HUES64 (cell line): ENCODE measurements around the gene CYBA.
"Not testable (repeated sequence)": the region's sequence is repeated elsewhere in the genome, so short reads cannot be mapped to it uniquely, and the experiment has no call there.

ENCODE experiments used
- H3K27ac ChIP-seq: 2 replicates; pipeline ENCODE4 v1.7.0; 2013; ENCODE audit warnings: low read depth, low read length, inconsistent platforms
- H3K27me3 ChIP-seq: 2 replicates; pipeline ENCODE4 v1.6.1; 2013; ENCODE audit warnings: mild to moderate bottlenecking, low read length; ENCODE audit not compliant: insufficient read depth
- H3K36me3 ChIP-seq: 2 replicates; pipeline ENCODE4 v1.6.1; 2013; ENCODE audit warnings: mild to moderate bottlenecking, low read length; ENCODE audit not compliant: insufficient read depth
- H3K4me1 ChIP-seq: 2 replicates; pipeline ENCODE4 v1.6.1; 2013; ENCODE audit warnings: mild to moderate bottlenecking, low read length, moderate library complexity; ENCODE audit not compliant: insufficient read depth
- H3K4me3 ChIP-seq: 2 replicates; pipeline ENCODE4 v1.5.1; 2013; ENCODE audit warnings: mild to moderate bottlenecking, low read length, moderate library complexity
- H3K9ac ChIP-seq: 2 replicates; pipeline ENCODE4 v1.6.1; 2013; ENCODE audit warnings: mild to moderate bottlenecking, low read depth, low read length
- H3K9me3 ChIP-seq: 2 replicates; pipeline ENCODE4 v1.6.1; 2013; ENCODE audit warnings: low read depth, low read length; ENCODE audit not compliant: insufficient read depth
- WGBS: fragments of 150-250, 120-280 bp; methylation state at CpG from one replicate; pipeline ENCODE4 v1.1.7; 2013; ENCODE audit warnings: missing lambda C conversion rate; 5-methylcytosine and 5-hydroxymethylcytosine counted together

The CYBA gene

GRCh38 chr16:88614818-88615580, 35.9 kb downstream of the CYBA start:
- WGBS, result 91% methylated on average over 19 of the region's 19 CpGs
- H3K36me3 ChIP-seq, result peaks cover 29% of the 10 kb centered on the region

GRCh38 chr16:88613911-88614817, 36.7 kb downstream of the CYBA start:
- H3K4me1 ChIP-seq, result 0 out of 2 replicates have a peak, but pooled peaks cover 6% of the 10 kb centered on the region
- no peaks in the 10 kb centered on the region for H3K27me3 ChIP-seq
- H3K9me3 ChIP-seq, result no peaks in the 10 kb centered on the region
- H3K36me3 ChIP-seq, result peaks cover 27% of the 10 kb centered on the region
- no peak overlapping the region for H3K9ac ChIP-seq
- 93% methylated on average over 19 of the region's 19 CpGs for WGBS
- H3K27ac ChIP-seq, result no peak overlapping the region
- H3K4me3 ChIP-seq, result no peak overlapping the region

More at GRCh38 chr16:88614818-88615580, 35.9 kb downstream of the CYBA start:
- H3K4me3 ChIP-seq, result no peak overlapping the region
- H3K9me3 ChIP-seq, result no peaks in the 10 kb centered on the region
- H3K27me3 ChIP-seq, result no peaks in the 10 kb centered on the region
- H3K4me1 ChIP-seq, result 0 out of 2 replicates have a peak, but pooled peaks cover 6% of the 10 kb centered on the region
- H3K9ac ChIP-seq, result no peak overlapping the region
- no peak overlapping the region for H3K27ac ChIP-seq

GRCh38 chr16:88613293-88613692, 37.6 kb downstream of the CYBA start:
- Histone ChIP-seq H3K4me1 (0 out of 2 replicates have a peak, but pooled peaks cover 6% of the 10 kb centered on the region), H3K27ac (no peak overlapping the region), H3K9me3 (no peaks in the 10 kb centered on the region), H3K36me3 (peaks cover 33% of the 10 kb centered on the region), H3K9ac (no peak overlapping the region), H3K4me3 (no peak overlapping the region), H3K27me3 (no peaks in the 10 kb centered on the region)
- WGBS, result 92% methylated on average over 10 of the region's 10 CpGs

GRCh38 chr16:88610909-88611812, 39.7 kb downstream of the CYBA start:
- Histone ChIP-seq H3K36me3 (peaks cover 44% of the 10 kb centered on the region), H3K9me3 (no peaks in the 10 kb centered on the region), H3K4me3 (peak overlapping the region; percentile 37), H3K27me3 (no peaks in the 10 kb centered on the region), H3K9ac (peak overlapping the region; percentile 75), H3K4me1 (0 out of 2 replicates have a peak, but pooled peaks cover 3% of the 10 kb centered on the region), H3K27ac (no peak overlapping the region; the same call in 1 of the 2 replicates)
- 52% methylated on average over 49 of the region's 49 CpGs for WGBS

GRCh38 chr16:88610080-88610479, 40.8 kb downstream of the CYBA start:
- Histone ChIP-seq H3K4me3 (no peak overlapping the region), H3K9ac (no peak overlapping the region), H3K27ac (no peak overlapping the region), H3K4me1 (0 out of 2 replicates have a peak, but pooled peaks cover 3% of the 10 kb centered on the region), H3K36me3 (peaks cover 54% of the 10 kb centered on the region), H3K9me3 (no peaks in the 10 kb centered on the region), H3K27me3 (no peaks in the 10 kb centered on the region)
- WGBS, result 90% methylated on average over 6 of the region's 6 CpGs

GRCh38 chr16:88609426-88609825, 41.4 kb downstream of the CYBA start:
- not testable (repeated sequence) for H3K4me1 ChIP-seq, H3K27ac ChIP-seq, H3K9ac ChIP-seq, H3K27me3 ChIP-seq, H3K9me3 ChIP-seq, H3K4me3 ChIP-seq
- H3K36me3 ChIP-seq, result peaks cover 60% of the 10 kb centered on the region
- WGBS, result 97% methylated on average over 8 of the region's 8 CpGs

GRCh38 chr16:88608076-88608475, 42.8 kb downstream of the CYBA start:
- Histone ChIP-seq H3K9ac (no peak overlapping the region), H3K27ac (no peak overlapping the region), H3K27me3 (no peaks in the 10 kb centered on the region), H3K4me3 (no peak overlapping the region), H3K9me3 (no peaks in the 10 kb centered on the region), H3K36me3 (peaks cover 56% of the 10 kb centered on the region), H3K4me1 (0 out of 2 replicates have a peak, but pooled peaks cover 3% of the 10 kb centered on the region)
- 92% methylated on average over 6 of the region's 6 CpGs for WGBS

GRCh38 chr16:88606148-88606757, 44.6 kb downstream of the CYBA start:
- WGBS, result 96% methylated on average over 17 of the region's 17 CpGs
- Histone ChIP-seq H3K36me3 (peaks cover 69% of the 10 kb centered on the region), H3K9me3 (no peaks in the 10 kb centered on the region), H3K4me3 (no peak overlapping the region), H3K4me1 (0 out of 2 replicates have a peak, but pooled peaks cover 3% of the 10 kb centered on the region), H3K27ac (no peak overlapping the region), H3K27me3 (no peaks in the 10 kb centered on the region), H3K9ac (no peak overlapping the region)

GRCh38 chr16:88605186-88606147, 45.4 kb downstream of the CYBA start:
- WGBS, result 94% methylated on average over 20 of the region's 20 CpGs
- Histone ChIP-seq H3K36me3 (peaks cover 76% of the 10 kb centered on the region), H3K27me3 (no peaks in the 10 kb centered on the region), H3K27ac (no peak overlapping the region), H3K4me3 (no peak overlapping the region), H3K4me1 (no peaks in the 10 kb centered on the region), H3K9ac (no peak overlapping the region), H3K9me3 (no peaks in the 10 kb centered on the region)
